HG03066 (cell line): ENCODE results near the gene D2HGDH.

Source experiments
- ATAC-seq: cut with Tn5 transposase; IDR thresholded peaks from one replicate; pipeline ENCODE4 v1.9.1; 2021; ENCODE audit warnings: low read depth; ENCODE audit not compliant: unreplicated experiment

D2HGDH gene

DNA sequence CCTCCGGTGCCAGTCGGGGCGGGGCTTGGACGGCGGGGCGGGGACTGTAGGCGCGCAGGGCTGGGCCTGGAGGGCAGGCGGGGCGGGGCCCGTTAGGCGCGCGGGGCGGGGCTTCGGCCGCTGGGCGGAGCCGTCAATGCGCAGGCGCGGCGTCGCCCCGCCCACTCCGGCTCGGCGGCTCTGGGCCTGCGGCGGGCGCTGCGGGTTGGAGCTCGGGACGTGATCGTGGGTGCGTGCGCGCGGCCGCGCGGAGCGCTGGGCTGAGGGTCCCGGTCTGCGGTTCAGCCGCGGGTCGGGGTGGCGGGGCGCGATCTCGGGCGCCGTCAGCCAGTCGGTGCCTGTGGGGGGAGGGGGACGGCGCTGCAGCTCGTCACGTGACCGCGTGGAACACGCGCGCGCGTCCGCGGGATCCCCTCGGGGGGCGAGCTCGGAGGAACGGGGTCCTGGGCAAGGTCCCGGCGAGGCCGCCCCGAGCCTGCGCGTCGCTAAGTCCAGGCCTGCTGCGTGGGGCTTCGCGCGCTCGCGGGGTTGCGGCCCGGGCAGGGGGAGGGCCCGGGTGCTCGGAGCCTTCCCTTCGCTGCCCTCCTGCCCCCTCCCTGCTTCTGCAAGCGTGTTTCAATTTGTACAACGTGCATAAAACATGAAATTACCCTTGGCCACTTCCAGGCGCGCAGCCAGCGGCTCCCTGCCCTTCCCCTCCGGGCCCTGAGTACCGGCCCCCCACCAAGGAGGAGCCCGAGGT is at the start of gene D2HGDH:
D2HGDH (plus strand) TSS at position 164 of the 742 bp plus-strand sequence. CDS start 595 bp downstream, outside the sequence.
- peak; percentile 76 for ATAC-seq

- ATAC-seq: peak; percentile 4
Observed at GRCh38 chr2:241686324-241686649, 48.1 kb upstream of the D2HGDH start.

GRCh38 chr2:241686650-241687425 is 47.6 kb upstream of the D2HGDH start, which contains the start of gene DTYMK:
Gene DTYMK, minus strand, starts transcription at chr2:241686815. Its CDS starts 32 bp downstream, at chr2:241686783.
- ATAC-seq: peak; percentile 95

- ATAC-seq: no peak
Observed at GRCh38 chr2:241689306-241689705, 45.1 kb upstream of the D2HGDH start.

DNA sequence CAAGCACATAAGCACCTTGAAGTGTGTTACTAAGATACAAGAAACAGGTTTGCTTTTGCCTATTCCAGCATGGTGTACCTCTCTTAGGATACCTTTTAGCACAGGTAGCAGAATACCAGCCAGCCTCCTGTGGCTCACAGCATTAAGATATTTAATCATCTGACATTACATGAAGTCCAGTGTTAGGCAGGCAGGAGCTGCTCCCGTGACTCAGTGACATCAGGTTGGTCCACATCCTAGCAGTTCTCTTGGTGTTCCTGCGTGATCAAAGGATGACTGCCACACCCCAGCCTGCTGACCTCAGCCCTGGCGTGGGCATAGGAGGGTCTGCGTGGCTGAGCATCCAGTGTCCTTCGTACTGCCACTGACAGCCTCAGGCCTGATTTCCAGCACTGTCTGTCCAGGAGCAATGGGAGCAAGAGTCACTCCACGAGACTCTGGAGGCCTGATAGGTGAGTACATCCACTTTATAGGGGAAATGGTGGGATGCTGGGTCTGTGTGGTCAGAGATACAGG is 44.2 kb upstream of the D2HGDH start:
- ATAC-seq: no peak

DNA sequence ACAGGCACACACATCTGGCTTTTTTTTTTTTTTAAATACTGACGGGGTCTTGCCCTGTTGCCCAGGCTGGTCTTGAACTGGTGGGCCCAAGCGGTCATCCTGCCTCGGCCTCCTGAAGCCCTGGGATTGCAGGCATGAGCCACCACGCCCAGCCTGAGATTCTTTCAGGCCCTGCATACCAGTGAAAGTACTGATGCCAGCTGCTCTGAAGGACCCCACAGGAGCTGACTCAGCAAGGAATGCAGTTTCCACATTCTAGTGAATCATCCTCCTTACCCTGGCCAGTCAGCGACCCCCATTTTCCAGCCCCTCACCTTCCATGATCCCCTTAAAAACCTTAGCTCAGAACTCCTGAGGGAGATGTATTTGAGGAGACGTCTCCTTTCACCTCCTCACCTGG is 42.0 kb upstream of the D2HGDH start:
- no peak for ATAC-seq

DNA sequence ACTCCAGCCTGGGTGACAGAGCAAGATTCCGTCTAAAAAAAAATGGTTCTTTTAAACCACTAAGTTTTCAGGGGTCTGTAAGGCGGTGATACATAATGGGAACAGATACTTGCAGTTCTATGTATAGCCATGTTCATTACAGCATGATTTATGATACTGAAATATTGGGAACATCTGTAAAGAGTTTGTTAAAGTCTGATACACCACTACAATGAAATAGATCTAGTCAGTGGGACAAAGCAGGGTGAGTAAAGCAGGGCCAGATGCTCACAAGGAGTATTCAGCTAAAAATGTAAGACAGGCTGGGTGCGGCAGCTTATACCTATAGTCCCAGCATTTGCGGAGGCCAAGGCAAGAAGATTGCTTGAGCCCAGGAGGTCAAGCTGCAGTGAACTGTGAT is 38.8 kb upstream of the D2HGDH start:
- ATAC-seq: no peak

GRCh38 chr2:241701149-241701398 is 33.4 kb upstream of the D2HGDH start:
- no peak for ATAC-seq

DNA sequence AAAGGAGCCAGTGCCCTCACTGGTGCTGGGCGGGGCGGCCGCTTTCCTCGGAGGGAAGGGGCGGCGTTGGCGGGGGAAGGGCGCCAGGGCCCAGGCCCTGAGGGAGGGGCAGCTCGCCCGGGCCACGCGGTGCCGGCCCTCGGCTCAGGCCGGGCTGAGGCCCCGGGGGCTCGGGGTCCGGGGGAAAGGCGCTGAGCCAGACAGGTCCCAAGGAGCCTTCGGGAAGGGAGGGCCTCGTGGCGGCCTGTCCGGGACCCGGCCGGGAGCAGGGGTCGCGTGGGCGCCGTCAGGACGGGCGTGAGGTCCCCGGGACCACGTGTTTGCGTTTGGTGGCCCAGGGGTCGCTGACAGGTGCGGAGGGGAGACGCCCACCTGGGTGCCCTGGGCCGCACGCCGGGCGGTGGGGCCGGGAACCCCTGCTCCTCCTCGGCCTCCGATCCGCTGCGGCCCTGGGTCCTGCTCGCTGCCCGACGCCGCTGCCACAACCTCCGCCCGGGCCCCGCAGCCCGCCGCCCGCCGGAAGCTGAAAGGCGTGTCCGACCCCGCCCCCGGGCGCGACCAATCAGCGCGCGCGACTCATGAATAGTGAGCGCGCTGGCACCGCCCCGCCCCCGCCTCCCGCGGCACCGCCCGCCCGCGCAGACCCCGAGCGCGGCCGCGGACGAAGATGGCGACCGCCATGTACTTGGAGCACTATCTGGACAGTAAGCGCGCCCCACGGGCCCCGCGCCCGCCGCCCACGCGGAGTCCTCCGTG is 32.9 kb upstream of the D2HGDH start, which contains the start of gene ING5:
ING5 (plus strand) TSS at position 641 of the 756 bp plus-strand sequence; CDS start at position 668, 27 bp downstream.
- peak; percentile 56 for ATAC-seq

- peak; percentile 74 for ATAC-seq
Observed at GRCh38 chr2:241702155-241703031, 32.0 kb upstream of the D2HGDH start.

GRCh38 chr2:241703032-241703604 is 31.3 kb upstream of the D2HGDH start:
- ATAC-seq: no peak

DNA sequence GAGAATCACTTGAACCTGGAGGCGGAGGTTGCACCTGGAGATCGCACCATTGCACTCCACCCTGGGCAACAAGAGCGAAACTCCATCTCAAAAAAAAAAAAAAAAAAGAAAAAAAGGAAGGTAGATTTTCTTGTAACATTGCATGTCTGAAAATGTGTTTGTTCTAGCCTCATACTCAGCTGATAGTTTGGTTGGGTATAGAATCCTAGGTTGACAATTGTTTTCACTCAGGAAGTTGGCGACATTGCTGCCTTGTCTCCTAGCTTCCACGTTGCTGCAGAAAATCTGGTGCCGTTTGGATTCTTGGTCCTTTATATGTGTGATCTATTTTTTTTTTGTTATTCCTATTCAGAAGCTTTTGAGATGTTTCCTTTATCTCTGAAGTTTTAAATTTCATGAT is 27.9 kb upstream of the D2HGDH start:
- ATAC-seq: no peak

GRCh38 chr2:241708879-241709278 is 25.6 kb upstream of the D2HGDH start:
- ATAC-seq: no peak

- no peak for ATAC-seq
Observed at GRCh38 chr2:241719093-241719492, 15.3 kb upstream of the D2HGDH start.

- no peak for ATAC-seq
Observed at GRCh38 chr2:241720099-241720498, 14.3 kb upstream of the D2HGDH start.

DNA sequence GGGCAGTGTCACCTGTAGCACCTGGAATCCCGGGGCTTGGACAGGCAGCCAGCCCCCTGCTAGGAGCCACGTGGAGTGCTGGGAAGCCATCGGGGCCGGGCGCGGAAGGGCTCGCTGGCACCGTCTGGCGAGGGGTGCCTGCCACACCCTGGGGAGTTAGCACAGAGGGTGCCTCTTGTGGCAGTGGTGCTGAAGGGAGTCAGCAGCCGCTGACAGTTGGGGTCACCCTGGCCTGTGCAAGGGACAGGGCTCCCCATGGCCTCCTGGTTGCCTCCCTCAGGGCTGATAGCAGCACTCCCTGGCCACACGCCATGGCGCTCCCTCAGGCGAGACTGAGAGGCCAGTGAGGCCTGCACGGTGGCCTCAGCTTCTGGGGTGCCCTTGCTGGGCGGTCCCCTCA is 13.9 kb upstream of the D2HGDH start:
- ATAC-seq: no peak

DNA sequence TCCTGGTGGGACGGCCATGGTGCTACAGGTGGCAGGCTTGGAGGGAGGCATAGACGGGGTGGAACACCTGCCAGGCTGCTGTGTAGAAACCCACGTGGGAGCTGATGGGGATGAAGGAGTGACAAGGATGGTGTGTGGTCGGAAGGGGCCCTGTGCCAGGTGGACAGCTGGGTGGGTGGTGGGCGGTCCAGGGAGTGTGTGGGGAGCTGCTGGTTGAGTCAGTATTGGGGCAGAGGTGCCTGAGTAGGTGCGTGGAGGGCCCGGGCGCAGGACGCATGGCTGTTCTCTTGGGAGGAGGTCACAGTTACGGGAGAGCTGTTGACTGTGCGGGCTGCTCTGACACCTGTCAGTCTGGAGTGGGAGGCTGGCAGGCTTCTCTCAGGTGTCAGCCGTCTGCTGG is 12.6 kb upstream of the D2HGDH start:
- ATAC-seq: no peak

DNA sequence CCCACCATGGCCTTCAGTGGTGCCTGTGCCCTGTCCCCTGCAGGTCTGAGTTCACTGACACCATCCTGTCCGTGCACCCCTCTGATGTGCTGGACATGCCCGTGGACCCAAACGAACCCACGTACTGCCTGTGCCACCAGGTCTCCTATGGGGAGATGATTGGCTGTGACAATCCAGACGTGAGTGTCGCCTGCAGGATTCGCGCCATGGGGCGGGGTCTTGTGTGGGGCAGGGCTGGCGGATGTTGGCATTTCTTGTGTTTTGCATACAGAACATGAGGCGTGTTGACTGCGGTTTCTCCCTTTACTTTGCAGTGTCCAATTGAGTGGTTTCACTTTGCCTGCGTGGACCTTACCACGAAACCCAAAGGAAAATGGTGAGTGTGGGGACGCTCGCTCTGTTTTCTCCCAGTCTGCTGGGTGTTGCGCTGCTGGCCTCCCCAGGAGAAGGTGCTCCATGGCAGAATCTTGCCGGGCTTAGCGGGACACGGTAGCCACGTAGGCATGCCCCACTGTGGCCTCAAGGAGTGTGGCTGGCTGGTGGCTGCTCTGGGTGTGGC is 11.5 kb upstream of the D2HGDH start:
- ATAC-seq: no peak

DNA sequence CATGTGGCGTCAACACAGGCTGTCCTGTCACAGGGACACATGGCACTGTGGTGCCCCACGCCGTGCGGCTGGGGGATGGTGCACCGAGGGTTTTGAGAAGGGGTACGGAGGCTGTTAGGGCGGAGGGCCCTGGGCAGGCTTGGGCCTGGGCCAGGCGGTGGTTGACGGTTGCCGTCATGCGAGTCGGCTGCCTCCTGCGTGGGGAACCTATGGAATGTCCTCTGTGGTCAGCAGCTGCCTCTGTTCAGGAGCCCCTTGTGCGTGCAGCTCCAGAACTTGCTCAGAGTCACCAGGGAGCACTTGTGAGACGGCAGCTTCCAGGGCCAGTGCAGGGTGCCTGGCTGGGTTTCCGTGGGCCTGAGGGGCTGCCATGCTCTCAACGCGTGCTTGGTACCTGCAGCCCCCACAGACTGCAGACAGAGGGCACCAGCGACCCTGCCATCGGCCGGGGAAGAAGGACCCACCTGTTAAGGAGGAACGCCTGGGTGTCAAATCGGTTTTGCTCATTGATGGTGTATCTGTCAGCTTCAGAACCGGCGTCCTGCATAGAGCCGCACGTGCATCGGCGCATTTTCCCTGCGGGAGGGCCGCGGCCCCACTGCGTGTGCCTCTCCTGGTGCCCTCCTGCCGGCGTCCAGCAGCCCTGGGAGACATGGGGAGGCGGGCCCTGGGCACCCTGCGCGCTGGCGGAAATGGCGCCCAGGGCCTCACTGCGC is 10.0 kb upstream of the D2HGDH start:
- no peak for ATAC-seq
